CD4-positive, alpha-beta T cell treated with Interleukin-2 at 100 ng/mL for 4 hours (primary cell): Measurements from ENCODE around the gene SRGAP1.

Experiments
- DNase-seq: peaks from one replicate; pipeline ENCODE4 v3.0.0-alpha.2; 2020; ENCODE audit warnings: low spot score

SRGAP1 gene

DNA sequence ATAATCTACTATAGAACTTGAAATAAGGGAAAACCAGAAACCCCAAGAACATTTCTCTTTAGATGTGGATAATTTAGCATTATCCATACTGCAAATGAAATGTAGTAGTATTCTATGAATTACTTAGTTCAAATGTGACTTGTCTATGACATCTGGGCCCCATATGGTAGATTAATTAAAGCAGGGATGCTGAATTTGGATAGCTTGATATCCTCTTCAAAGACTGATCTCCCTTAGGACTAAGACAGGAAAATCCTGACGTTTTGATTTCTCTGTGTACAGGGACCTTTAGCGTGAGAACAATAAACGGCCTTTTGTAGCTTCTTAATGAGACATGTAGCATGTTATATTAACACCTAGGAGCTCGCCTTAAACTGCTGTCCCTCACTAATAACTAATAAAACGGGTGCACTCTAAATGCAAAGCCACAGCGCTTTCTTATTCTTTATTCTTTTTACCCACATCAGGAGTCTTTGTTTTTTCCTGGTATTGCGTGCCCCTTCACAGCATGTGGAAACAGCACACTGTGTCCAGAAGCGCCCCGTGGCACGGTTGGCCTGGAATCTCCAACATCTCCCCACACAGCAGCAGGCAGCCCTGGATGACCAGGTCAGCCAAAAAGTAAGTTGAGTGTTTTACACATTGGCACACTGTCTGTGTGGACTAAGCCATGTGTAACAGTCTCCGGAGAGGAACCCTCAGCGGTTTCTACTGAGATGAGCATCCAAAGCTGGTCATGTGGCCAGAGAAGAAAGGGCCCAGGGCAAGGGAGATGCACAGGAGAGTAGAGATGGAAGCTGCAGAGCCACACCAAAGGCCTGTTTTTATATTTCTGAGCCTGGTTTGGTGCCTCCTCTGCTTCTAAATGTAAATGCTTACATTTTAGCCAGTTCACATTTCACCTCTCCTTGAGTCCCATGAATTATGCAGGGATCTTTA, 93.1 kb downstream of the SRGAP1 start:
- no peak for DNase-seq

GRCh38 chr12:63940310-63941005, 96.0 kb downstream of the SRGAP1 start:
- DNase-seq = no peak

- no peak for DNase-seq
These were observed 96.8 kb downstream of the SRGAP1 start for GRCh38 chr12:63941166-63941800.

DNA sequence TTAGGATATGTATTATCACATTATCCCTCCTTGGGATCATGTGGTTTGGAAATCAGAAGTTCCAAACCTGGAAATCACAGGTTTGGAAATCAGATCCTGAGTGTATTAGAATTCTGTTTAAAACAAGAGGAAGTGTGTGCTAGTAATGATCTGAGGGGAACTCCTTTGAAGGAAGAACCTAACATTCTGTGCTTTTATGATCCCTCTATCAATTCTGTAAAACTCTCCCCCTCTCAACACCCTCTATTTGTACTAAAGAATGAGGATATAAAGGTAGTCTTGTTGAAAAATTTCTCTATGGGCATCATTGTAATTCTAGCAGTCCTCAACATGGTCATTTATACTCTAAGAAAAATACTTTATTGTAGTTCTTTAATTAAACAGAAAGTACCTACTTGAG, 97.4 kb downstream of the SRGAP1 start:
- DNase-seq = no peak

GRCh38 chr12:63942464-63943241, 98.2 kb downstream of the SRGAP1 start:
- DNase-seq = no peak

DNA sequence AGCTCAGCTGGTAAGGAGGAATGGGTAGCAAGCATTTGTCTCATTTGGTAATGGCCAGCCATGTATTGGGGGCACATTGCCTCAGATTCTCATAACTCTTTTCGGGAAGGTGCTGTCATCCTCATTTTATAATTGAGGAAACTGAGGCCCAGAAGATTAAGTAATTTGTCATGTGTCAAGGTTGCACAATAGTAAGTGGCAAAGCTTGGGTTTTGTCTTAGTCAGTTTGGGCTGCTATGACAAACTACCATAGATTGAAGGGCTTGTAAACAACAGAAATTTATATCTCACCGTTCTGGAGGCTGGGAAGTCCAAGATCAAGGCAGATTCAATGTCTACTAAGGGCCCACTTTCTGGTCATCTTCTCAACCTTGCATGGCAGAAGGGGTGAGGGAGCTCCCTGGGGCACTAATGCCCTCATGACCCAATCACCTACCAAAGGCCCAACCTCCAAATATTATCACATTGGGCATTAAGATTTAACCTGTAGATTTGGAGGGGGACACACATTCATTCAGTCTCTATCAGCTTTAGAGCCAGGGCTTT, 99.6 kb downstream of the SRGAP1 start:
- DNase-seq = no peak

DNA sequence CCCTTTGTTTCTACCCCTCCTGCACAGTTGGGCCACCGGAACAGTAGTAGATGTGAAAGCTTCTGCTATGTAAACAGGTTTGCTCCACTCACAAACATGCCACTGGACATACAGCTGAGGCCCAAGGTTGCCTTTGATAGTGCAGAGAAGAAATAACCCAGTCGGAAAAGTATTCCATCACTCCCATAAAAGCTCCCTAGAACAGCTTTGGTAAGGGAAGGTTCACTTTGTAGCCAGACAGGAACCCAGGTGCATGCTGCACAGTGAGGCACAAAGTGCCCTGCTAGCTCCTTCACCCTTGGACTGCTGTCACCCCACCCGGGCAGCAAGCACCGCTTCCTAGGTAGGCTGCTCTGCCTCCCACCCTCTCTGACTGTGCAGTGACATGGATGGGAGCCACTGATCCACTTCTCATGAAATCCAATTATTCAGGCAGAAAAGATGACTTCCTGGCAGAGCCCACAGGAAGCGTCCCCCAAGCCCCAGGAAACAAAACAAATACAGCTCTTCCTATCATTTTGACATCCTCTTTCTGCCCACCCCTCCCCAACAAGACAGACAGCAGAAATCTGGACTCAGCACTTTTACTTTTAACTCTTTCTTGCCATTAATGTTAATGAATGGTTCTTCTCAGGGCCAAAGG, 100.2 kb downstream of the SRGAP1 start:
- no peak for DNase-seq

DNA sequence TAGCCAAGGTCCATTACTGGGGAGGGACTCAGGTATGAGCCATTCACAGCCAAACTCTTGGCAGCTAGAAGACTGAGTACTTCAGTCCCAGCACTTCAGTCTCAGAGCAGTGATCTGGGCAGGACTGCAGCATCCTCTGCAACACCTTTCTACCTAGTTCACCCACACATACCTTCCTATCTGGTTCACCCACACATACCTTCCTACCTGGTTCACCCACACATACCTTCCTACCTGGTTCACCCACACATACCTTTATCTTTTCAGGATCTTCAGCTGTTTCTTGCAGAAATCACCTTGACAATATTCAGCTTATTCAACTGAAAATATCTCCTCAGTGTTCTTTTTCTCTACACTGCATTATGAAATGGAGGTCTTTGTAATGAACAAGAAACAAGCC, 101.3 kb downstream of the SRGAP1 start:
- no peak for DNase-seq

DNA sequence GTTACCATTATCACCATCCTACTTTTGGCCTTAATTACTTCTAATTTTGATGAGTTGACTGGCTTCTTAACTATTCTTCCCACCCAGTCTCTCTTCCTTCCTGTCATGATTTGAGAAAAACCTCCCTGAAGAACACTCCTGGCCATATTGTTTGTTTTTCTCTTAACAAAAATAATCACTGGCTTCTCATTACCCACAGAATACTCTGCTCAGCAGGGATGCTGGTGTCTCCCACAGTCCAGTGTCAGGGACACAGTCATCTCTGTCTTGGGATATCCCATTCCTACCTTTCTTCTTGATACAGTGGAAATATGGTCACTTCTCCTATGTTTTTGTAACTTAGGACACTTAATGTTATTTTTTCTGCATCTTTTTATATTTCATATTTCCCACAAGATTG, 103.7 kb downstream of the SRGAP1 start:
- no peak for DNase-seq

DNA sequence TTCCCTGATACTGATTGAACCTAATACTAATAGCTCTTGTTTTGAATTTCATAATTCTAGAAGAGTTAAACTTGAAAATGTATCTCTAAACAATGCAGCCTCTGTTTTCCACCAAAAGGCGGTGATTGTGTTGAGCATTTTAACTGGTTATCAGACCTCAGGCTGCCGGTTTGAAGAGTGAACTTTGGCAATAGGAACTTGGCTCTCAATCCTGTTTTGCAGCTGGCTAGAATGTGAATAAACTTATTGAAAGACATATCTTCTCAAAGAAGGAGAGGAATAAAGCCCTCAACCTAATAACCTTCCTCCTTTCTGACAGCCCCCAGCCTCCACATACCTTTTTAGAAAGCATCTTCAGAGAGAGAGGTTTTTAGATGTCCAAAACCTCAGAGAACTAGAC, 105.4 kb downstream of the SRGAP1 start:
- DNase-seq = no peak

GRCh38 chr12:63952995-63953394, 108.5 kb downstream of the SRGAP1 start:
- DNase-seq = no peak

DNA sequence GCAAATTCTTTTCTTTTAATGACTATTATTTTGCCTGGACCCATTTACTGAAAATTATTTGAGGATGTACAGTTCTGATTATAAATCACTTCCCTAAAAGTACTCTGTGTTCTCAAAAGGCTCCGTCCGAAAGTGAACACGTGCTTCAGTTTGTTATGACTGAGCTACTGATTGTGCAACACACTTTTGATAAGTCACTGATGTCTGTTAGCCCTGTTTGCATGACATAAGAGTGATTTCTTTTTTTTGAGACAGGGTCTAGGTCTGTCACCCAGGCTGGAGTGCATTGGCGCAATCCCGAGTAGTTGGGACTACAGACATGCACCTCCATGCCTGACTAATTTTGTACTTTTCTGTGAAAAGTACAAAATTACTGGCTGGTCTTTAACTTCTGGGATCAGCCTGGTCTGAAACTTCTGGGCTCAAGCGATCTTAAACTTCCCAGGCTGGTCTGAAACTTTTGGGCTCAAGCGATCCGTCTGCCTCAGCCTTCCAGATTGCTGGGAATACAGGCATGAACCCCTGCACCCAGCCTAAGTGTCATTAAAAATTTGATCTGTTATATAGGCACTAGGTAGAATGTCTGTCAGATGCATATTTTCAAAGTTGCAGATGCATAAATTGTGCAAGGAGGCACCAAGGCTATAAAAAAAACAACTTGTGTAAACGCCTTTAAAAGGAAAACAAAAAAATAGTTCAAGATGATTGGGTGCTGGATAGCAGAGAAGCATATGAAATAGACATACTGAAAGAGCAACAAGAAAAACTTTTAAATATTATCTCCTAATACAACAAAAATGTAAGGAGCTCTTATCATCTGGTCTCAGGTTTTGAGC, 111.5 kb downstream of the SRGAP1 start:
- DNase-seq = no peak

GRCh38 chr12:63957496-63957895, 113.0 kb downstream of the SRGAP1 start:
- DNase-seq = no peak

- no peak for DNase-seq
These were observed 114.5 kb downstream of the SRGAP1 start for GRCh38 chr12:63958876-63959580.

GRCh38 chr12:63961048-63961447, 116.5 kb downstream of the SRGAP1 start:
- no peak for DNase-seq

DNA sequence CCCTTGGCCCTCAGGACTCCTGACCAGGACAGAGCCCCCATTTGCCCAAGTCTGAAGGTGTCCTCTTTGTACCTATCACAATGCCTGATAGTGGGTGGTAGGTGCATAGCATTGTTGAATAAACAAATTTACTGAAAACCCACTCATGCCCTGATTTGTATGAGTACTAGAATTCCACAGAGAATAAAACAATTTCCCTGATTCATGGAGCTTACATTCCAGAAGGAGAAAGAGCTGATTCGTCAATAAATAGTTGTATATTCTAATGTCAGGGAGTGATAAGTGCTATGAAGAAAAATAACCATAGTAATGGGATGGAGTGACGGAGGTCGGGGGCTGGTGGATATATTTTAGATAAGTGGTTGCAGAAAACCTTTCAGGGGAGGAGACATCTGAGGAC, 117.0 kb downstream of the SRGAP1 start:
- DNase-seq = no peak

GRCh38 chr12:63963868-63964267, 119.4 kb downstream of the SRGAP1 start:
- no peak for DNase-seq

GRCh38 chr12:63964301-63964700, 119.8 kb downstream of the SRGAP1 start:
- DNase-seq = no peak

GRCh38 chr12:63965936-63966605, 121.6 kb downstream of the SRGAP1 start:
- DNase-seq = no peak
